Heart left ventricle (tissue), 16 donors: ENCODE results near the gene PANK4. TPM values are rescaled to one million over a fixed set of nuclear protein-coding genes. Genes with fewer than 3 reads are reported as not detected.

ENCODE experiments used
- ATAC-seq, 4 donors: fragments of 200-7000 bp; cut with Tn5 transposase; one replicate each; pipeline ENCODE4 v1.9.1; 2020 to 2022; ENCODE audit warnings: moderate library complexity in 4 of 4, mild to moderate bottlenecking in 3 of 4, moderate number of reproducible peaks in 1 of 4
- DNase-seq, 5 donors: peaks; one replicate each; pipeline ENCODE4 v3.0.0-alpha.2; 2020
- H3K27ac ChIP-seq, 12 donors: fragments of 200-600 bp; sonication (generic) in 4 of 12; one replicate each; pipeline versions ENCODE4 v1.5.0 to v1.8.0; 2016 to 2022; ENCODE audit warnings: mild to moderate bottlenecking in 2 of 12
- H3K27me3 ChIP-seq, 9 donors: fragments of 200-600 bp; sonication (generic) in 2 of 9; one replicate each; pipeline versions ENCODE4 v1.5.1 to v1.8.0; 2016 to 2022; ENCODE audit warnings: mild to moderate bottlenecking in 3 of 9
- H3K36me3 ChIP-seq, 9 donors: fragments of 200-600 bp; sonication (generic) in 2 of 9; one replicate each; pipeline versions ENCODE4 v1.5.0 to v1.8.0; 2018 to 2022; ENCODE audit warnings: mild to moderate bottlenecking in 2 of 9
- H3K4me1 ChIP-seq, 12 donors: fragments of 200-600 bp; sonication (generic) in 4 of 12; one replicate each; pipeline versions ENCODE4 v1.5.0 to v1.8.0; 2016 to 2022; ENCODE audit warnings: mild to moderate bottlenecking in 3 of 12
- H3K4me3 ChIP-seq, 12 donors: fragments of 200-600 bp; sonication (generic) in 4 of 12; one replicate each; pipeline versions ENCODE4 v1.5.0 to v1.8.0; 2017 to 2022; ENCODE audit warnings: mild to moderate bottlenecking in 9 of 12, moderate library complexity in 4 of 12
- H3K9me3 ChIP-seq, 12 donors: fragments of 200-600 bp; sonication (generic) in 4 of 12; one replicate each; pipeline versions ENCODE4 v1.5.0 to v1.8.0; 2016 to 2022; ENCODE audit warnings: mild to moderate bottlenecking in 1 of 12
- CTCF ChIP-seq, 12 donors: fragments of 200-600 bp; sonication (generic) in 4 of 12; IDR thresholded peaks; one replicate each; pipeline versions ENCODE4 v1.5.0 to v1.8.0; 2018 to 2022; ENCODE audit warnings: antibody characterized with exemption in 12 of 12, mild to moderate bottlenecking in 5 of 12
- POLR2A ChIP-seq, 2 donors: fragments of 450-650 bp; IDR thresholded peaks; one replicate each; pipeline ENCODE4 v1.6.1; 2017; ENCODE audit warnings: antibody characterized with exemption in 2 of 2, mild to moderate bottlenecking in 2 of 2, moderate library complexity in 2 of 2
- WGBS, 4 donors: extraction: QIAGEN DNeasy Blood & Tissue Kit in 2 of 4; methylation state at CpG; one replicate each; pipeline versions ENCODE4 v1.1.5 to v1.1.7; 2013 to 2018; 5-methylcytosine and 5-hydroxymethylcytosine counted together
- intact Hi-C, 10 donors: fragments of 100-400 bp; cut with DNase I; formaldehyde crosslinking; loops; one replicate each; pipeline versions ENCODE4 v1.11.1 to v1.14.2; 2022
- polyA plus RNA-seq, 2 donors: library from polyadenylated mRNA; stranded (reverse); fragments of 200-250 nt; gene quantifications; one replicate each; pipeline ENCODE4 v1.2.3, GENCODE V29; 2013
- total RNA-seq, 9 donors: library from RNA; depleted of rRNA in 2 of 9; stranded (reverse); fragments of >200 nt in 2 of 9; fragmentation: NEBNext Ultra II Directional in 3 of 9; extraction: Animal tissue kit (Norgen Biotek cat#: 25700) in 3 of 9; gene quantifications; one replicate each; pipeline versions ENCODE4 v1.1.0 to v1.2.4, GENCODE V29; 2016 to 2023
- donor health status: ischemic (EF 13 %, LVEDD 7.1; RV severe dilation, severe dysfunction).
- donor health status: healthy with polysubstance abuse.
- donor health status: DM: no; HTN: yes; CAD: no.
- donor health status: DM: no; HTN: no; CAD: no.
- donor health status: ischemic (EF 25% LVEDD 6.9; RV normal size, moderate dysfunction).
- donor health status: ischemic (EF 25% LVEDD 5.7; RV mildly dilated, moderate dysfunction).
- donor health status: healthy.
- donor health status: DM: yes; HTN: yes; CAD: no.
- donor health status: ischemic (EF 35%, LVEDD 5.7; RV mildly dilated, moderate dysfunction).
- donor health status: nonischemic (EF 11% LVEDD 7.7; RV severe dilation, severe dysfunction).
- donor health status: DM: yes; HTN: yes; CAD: no.
- donor health status: PGD.
- donor health status: ischemic (EF 29% LVEDD 5.4; RV normal size, mild dysfunction).
- donor health status: nonischemic (EF 23%, LVEDD 6.1; RV moderate dilation, normal function).

The PANK4 gene
- total and polyA plus RNA-seq, 11 donors, result 27.2 to 43.0 (median 34.4) TPM

DNA sequence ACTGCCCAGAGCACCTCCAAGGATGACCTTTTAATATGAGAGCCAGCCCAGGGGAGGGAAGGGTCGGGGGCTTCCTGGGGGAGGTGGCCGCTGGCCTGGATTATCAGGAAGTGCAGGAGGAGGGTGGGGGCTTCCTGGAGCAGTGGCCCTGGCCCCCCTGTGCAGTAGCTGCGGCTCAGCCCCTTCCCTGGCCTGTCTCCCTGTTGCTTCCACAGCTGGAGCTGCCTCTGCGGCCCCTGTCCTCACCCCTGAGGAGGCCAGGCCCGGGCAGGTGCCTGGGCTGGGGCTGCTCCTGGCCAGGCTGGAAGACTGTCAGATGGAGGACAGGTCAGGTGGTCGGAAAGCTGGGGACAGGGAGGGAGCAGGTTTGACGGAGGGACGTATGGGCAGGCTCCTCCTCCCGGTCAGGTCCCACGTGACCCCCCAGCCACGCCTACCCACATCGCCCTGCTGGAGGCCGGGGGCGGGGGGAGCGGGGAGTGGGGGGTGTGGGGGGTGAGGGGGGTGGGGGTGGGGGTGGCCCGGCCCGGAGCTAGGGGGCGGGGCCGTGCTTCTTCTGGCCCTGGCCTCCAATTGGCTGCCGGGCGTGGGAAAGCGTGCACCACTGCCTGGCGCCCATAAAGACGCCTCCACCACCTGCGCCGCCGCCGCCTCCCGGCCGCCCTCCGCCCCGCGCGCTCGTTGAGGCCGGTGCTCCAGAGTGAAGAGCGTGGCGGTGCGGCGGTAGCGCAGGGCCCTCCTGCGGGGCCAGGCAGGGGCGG, 19.5 kb upstream of the PANK4 start:
- intact Hi-C loops, result loop anchor here in 7 of 10 donors (1.0 to 10.0 kb wide), 8 partner anchors 15 to 361 kb away; partner anchors contain the start of genes FAAP20 (in 2 of the 7), HES5 (in 1 of the 7) and PRXL2B (in 1 of the 7)
- H3K36me3 ChIP-seq, result no peaks in the 10 kb centered on the region
- H3K27ac ChIP-seq, result peak overlapping the region; percentile 87 to 99 (median 96)
- H3K4me1 ChIP-seq, result peaks cover 23 to 84% (median 63%) of the 10 kb centered on the region in 12 donors
- peaks cover 0 to 8% (median 2%) of the 10 kb centered on the region in 9 donors for H3K27me3 ChIP-seq
- peak overlapping the region; percentile 22 to 86 (median 58) for H3K4me3 ChIP-seq
- no peak for TF ChIP-seq CTCF (IDR thresholded peaks at IDR 0.05)
- peak in 1 of 2 donors; percentile 28 for TF ChIP-seq POLR2A (IDR thresholded peaks at IDR 0.05)
- ATAC-seq (peak; percentile 53 to 66 (median 58)), DNase-seq (peak; percentile 91 to 95 (median 92))
- WGBS, 4 donors, result 4 to 40% (median 8%) methylated on average over 1 to 38 of the region's 43 CpGs
- H3K9me3 ChIP-seq, result no peaks in the 10 kb centered on the region

- Histone ChIP-seq H3K4me1 (peaks cover 23 to 92% (median 66%) of the 10 kb centered on the region in 12 donors), H3K27ac (peak overlapping the region in 11 of 12 donors; percentile 49 to 99 (median 96)), H3K9me3 (no peaks in the 10 kb centered on the region), H3K27me3 (peaks cover 0 to 17% (median 6%) of the 10 kb centered on the region in 9 donors), H3K36me3 (no peaks in the 10 kb centered on the region), H3K4me3 (peak overlapping the region in 1 of 12 donors; percentile 64)
- ATAC-seq (no peak), DNase-seq (no peak)
- TF ChIP-seq POLR2A (IDR thresholded peaks at IDR 0.05), result no peak
- no peak for TF ChIP-seq CTCF (IDR thresholded peaks at IDR 0.05)
- WGBS, 4 donors, result 48 to 58% (median 53%) methylated on average over 12 to 19 of the region's 19 CpGs
- intact Hi-C loops, result loop anchor here in 6 of 10 donors (5.0 to 10.0 kb wide), 6 partner anchors 42 to 360 kb away; partner anchors contain the start of genes FAAP20 (in 2 of the 6) and PRXL2B (in 1 of the 6)
Observed at GRCh38 chr1:2544875-2545640, 18.7 kb upstream of the PANK4 start.

- no peak overlapping the region for H3K4me3 ChIP-seq
- TF ChIP-seq CTCF (IDR thresholded peaks at IDR 0.05), result no peak
- DNase-seq (peak in 1 of 5 donors; percentile 53), ATAC-seq (no peak)
- H3K9me3 ChIP-seq, result no peaks in the 10 kb centered on the region
- H3K27ac ChIP-seq, result peak overlapping the region in 10 of 12 donors; percentile 20 to 99 (median 95)
- H3K4me1 ChIP-seq, result peaks cover 23 to 86% (median 63%) of the 10 kb centered on the region in 12 donors
- H3K36me3 ChIP-seq, result no peaks in the 10 kb centered on the region
- 30 to 64% (median 54%) methylated on average over 13 to 26 of the region's 26 CpGs for WGBS, 4 donors
- intact Hi-C loops, result loop anchor here in 5 of 10 donors (10.0 kb wide), 4 partner anchors 101 to 359 kb away; partner anchors contain the start of gene FAAP20 (in 2 of the 5)
- H3K27me3 ChIP-seq, result peaks cover 0 to 21% (median 8%) of the 10 kb centered on the region in 9 donors
Observed at GRCh38 chr1:2544093-2544874, 17.9 kb upstream of the PANK4 start.
